GM23338 (cell line): ENCODE data around the gene CD6.

ENCODE experiments used
- CTCF ChIP-seq, 2 experiments: fragments of 200-600 bp in 1 of 2; sonication (generic) in 1 of 2; conservative IDR thresholded peaks; 2 replicates each; pipeline versions ENCODE4 v1.5.1 to v1.6.1; 2016 to 2017; ENCODE audit warnings: antibody characterized with exemption in 2 of 2, low read depth in 2 of 2, mild to moderate bottlenecking in 2 of 2, moderate library complexity in 1 of 2
- POLR2AphosphoS5 ChIP-seq: IDR thresholded peaks from 2 replicates; pipeline ENCODE4 v1.6.1; 2016; ENCODE audit warnings: antibody characterized with exemption, low read depth

- TF ChIP-seq CTCF (conservative IDR thresholded peaks at IDR 0.05; ENCODE audit: low read depth in 2 of 2) (no peak), POLR2AphosphoS5 (no peak)
These were observed 95.2 kb downstream of the CD6 start for GRCh38 chr11:61066645-61067044.
